Subcutaneous abdominal adipose tissue (tissue), 5 donors: ENCODE results near the gene TMEM238L.

Experiments
- H3K27ac ChIP-seq: one replicate; pipeline ENCODE4 v1.7.0; 2013; ENCODE audit warnings: low read depth, mild to moderate bottlenecking, inconsistent platforms, low read length, moderate library complexity
- H3K27me3 ChIP-seq, 5 donors: one replicate each; pipeline ENCODE4 v1.7.0; 2013; ENCODE audit warnings: low read length in 5 of 5, inconsistent platforms in 1 of 5; ENCODE audit not compliant: control insufficient read depth in 5 of 5, insufficient read depth in 4 of 5
- H3K36me3 ChIP-seq, 5 donors: one replicate each; pipeline ENCODE4 v1.7.0; 2013; ENCODE audit warnings: low read length in 5 of 5; ENCODE audit not compliant: control insufficient read depth in 5 of 5, insufficient read depth in 5 of 5
- H3K4me1 ChIP-seq, 5 donors: one replicate each; pipeline ENCODE4 v1.7.0; 2013; ENCODE audit warnings: low read length in 5 of 5, mild to moderate bottlenecking in 3 of 5, moderate library complexity in 1 of 5; ENCODE audit not compliant: control insufficient read depth in 5 of 5, insufficient read depth in 5 of 5
- H3K4me3 ChIP-seq, 5 donors: one replicate each; pipeline ENCODE4 v1.7.0; 2013; ENCODE audit warnings: low read length in 5 of 5, low read depth in 1 of 5
- H3K9ac ChIP-seq, 5 donors: one replicate each; pipeline ENCODE4 v1.7.0; 2013; ENCODE audit warnings: low read length in 5 of 5, mild to moderate bottlenecking in 4 of 5, moderate library complexity in 3 of 5
- H3K9me3 ChIP-seq, 5 donors: one replicate each; pipeline ENCODE4 v1.7.0; 2013; ENCODE audit warnings: low read length in 5 of 5; ENCODE audit not compliant: control insufficient read depth in 5 of 5
- donor health status: healthy.
- donor health status: healthy.
- donor health status: healthy.
- donor health status: healthy.
- donor health status: healthy.

TMEM238L gene

GRCh38 chr17:10754109-10754508, 49.8 kb downstream of the TMEM238L start:
- no peaks in the 10 kb centered on the region for H3K9me3 ChIP-seq
- H3K27me3 ChIP-seq = no peaks in the 10 kb centered on the region
- H3K27ac ChIP-seq = no peak overlapping the region
- H3K9ac ChIP-seq = no peak overlapping the region
- H3K4me1 ChIP-seq = no peaks in the 10 kb centered on the region
- H3K36me3 ChIP-seq = peaks cover 0 to 2% (median 0%) of the 10 kb centered on the region in 5 donors
- no peak overlapping the region for H3K4me3 ChIP-seq

GRCh38 chr17:10752696-10753095, 51.2 kb downstream of the TMEM238L start:
- H3K9ac ChIP-seq = no peak overlapping the region
- H3K27ac ChIP-seq = no peak overlapping the region
- peaks cover 0 to 3% (median 0%) of the 10 kb centered on the region in 5 donors for H3K4me1 ChIP-seq
- H3K36me3 ChIP-seq = peaks cover 0 to 2% (median 0%) of the 10 kb centered on the region in 5 donors
- no peak overlapping the region for H3K4me3 ChIP-seq
- H3K9me3 ChIP-seq = no peaks in the 10 kb centered on the region
- no peaks in the 10 kb centered on the region for H3K27me3 ChIP-seq

- Histone ChIP-seq H3K4me3 (no peak overlapping the region), H3K36me3 (peaks cover 0 to 2% (median 0%) of the 10 kb centered on the region in 5 donors), H3K27ac (no peak overlapping the region), H3K9ac (no peak overlapping the region), H3K9me3 (no peaks in the 10 kb centered on the region), H3K4me1 (peaks cover 0 to 3% (median 0%) of the 10 kb centered on the region in 5 donors), H3K27me3 (peaks cover 0 to 4% (median 0%) of the 10 kb centered on the region in 5 donors)
These were observed 52.3 kb downstream of the TMEM238L start for GRCh38 chr17:10751563-10751962.

GRCh38 chr17:10750210-10750609, 53.7 kb downstream of the TMEM238L start:
- Histone ChIP-seq H3K9me3 (no peaks in the 10 kb centered on the region), H3K4me1 (peaks cover 0 to 3% (median 0%) of the 10 kb centered on the region in 5 donors), H3K27me3 (peaks cover 0 to 4% (median 0%) of the 10 kb centered on the region in 5 donors), H3K4me3 (no peak overlapping the region), H3K27ac (no peak overlapping the region), H3K36me3 (no peaks in the 10 kb centered on the region), H3K9ac (no peak overlapping the region)

- Histone ChIP-seq H3K9me3 (no peaks in the 10 kb centered on the region), H3K27me3 (peaks cover 0 to 4% (median 0%) of the 10 kb centered on the region in 5 donors), H3K4me1 (peaks cover 0 to 6% (median 4%) of the 10 kb centered on the region in 5 donors), H3K9ac (no peak overlapping the region), H3K36me3 (no peaks in the 10 kb centered on the region), H3K27ac (no peak overlapping the region), H3K4me3 (no peak overlapping the region)
These were observed 55.2 kb downstream of the TMEM238L start for GRCh38 chr17:10748531-10749181.

GRCh38 chr17:10745231-10745630, 58.7 kb downstream of the TMEM238L start:
- H3K9me3 ChIP-seq = no peaks in the 10 kb centered on the region
- H3K4me3 ChIP-seq = no peak overlapping the region
- peaks cover 0 to 4% (median 0%) of the 10 kb centered on the region in 5 donors for H3K27me3 ChIP-seq
- H3K4me1 ChIP-seq = peaks cover 0 to 16% (median 4%) of the 10 kb centered on the region in 5 donors
- no peak overlapping the region for H3K9ac ChIP-seq
- no peaks in the 10 kb centered on the region for H3K36me3 ChIP-seq
- no peak overlapping the region for H3K27ac ChIP-seq
